ENCODE measurements around the gene RPS3. TPM values are rescaled to one million over a fixed set of nuclear protein-coding genes. Genes with fewer than 3 reads are reported as not detected.

RPS3 gene
- total RNA-seq, 1 experiment from 2014 or later: 6,280 TPM

- Mint-ChIP-seq H3K27me3 (ENCODE audit: insufficient read depth, unreplicated experiment) (no peaks in the 10 kb centered on the region), H3K4me3 (ENCODE audit: unreplicated experiment) (peak overlapping the region; percentile 99), H3K27ac (ENCODE audit: unreplicated experiment) (peak overlapping the region; percentile 98), H3K36me3 (ENCODE audit: insufficient read depth, unreplicated experiment) (peaks cover 14% of the 10 kb centered on the region), H3K4me1 (ENCODE audit: low read depth, unreplicated experiment) (peaks cover 47% of the 10 kb centered on the region), H3K9me3 (ENCODE audit: unreplicated experiment) (no peaks in the 10 kb centered on the region)
- TF ChIP-seq CTCF (IDR thresholded peaks at IDR 0.05; ENCODE audit: insufficient read depth in 1 of 2, low read depth in 1 of 2, low read length in 1 of 2, severe bottlenecking in 1 of 2, unreplicated experiment in 1 of 2): peak; percentile 60 to 82
- peak; percentile 87 to 89 for DNase-seq
- intact Hi-C loops (cut with micrococcal nuclease; ENCODE audit: unreplicated experiment): loop anchor here (1.0 to 2.0 kb wide), 4 partner anchors 9 to 32 kb away; no protein-coding TSS in a partner anchor
- no peaks in the 10 kb centered on the region; the same call in 1 of the 2 replicates for H3K36me3 ChIP-seq (ENCODE audit: control insufficient read depth, insufficient read depth, low read length)
- H3K4me1 ChIP-seq: peaks cover 49% of the 10 kb centered on the region
- H3K4me3 ChIP-seq (ENCODE audit: low read depth, low read length): peak overlapping the region; percentile 56
- H3K9me3 ChIP-seq: no peaks in the 10 kb centered on the region
- ChIA-PET POLR2A (interaction anchor here (0.5 to 1.6 kb wide), 13 partner anchors 9 to 201 kb away, joined by 3 to 16 read pairs (median 7); no protein-coding TSS in a partner anchor), CTCF (interaction anchor here (0.6 to 3.9 kb wide), 14 partner anchors 9 to 104 kb away, joined by 3 to 35 read pairs (median 8); no protein-coding TSS in a partner anchor)
- no peaks in the 10 kb centered on the region for H3K27me3 ChIP-seq (replicated peaks; ENCODE audit: control insufficient read depth, insufficient read depth, low read length)
- no TSS peak for BruUV-seq (replicated peaks)
Observed at GRCh38 chr11:75351791-75352587, 47.3 kb upstream of the RPS3 start.

GRCh38 chr11:75352588-75353206, 46.6 kb upstream of the RPS3 start:
- H3K4me3 ChIP-seq (ENCODE audit: low read depth, low read length): peak overlapping the region; percentile 56
- Mint-ChIP-seq H3K4me1 (ENCODE audit: low read depth, unreplicated experiment) (peaks cover 45% of the 10 kb centered on the region), H3K4me3 (ENCODE audit: unreplicated experiment) (peak overlapping the region; percentile 99), H3K36me3 (ENCODE audit: insufficient read depth, unreplicated experiment) (peaks cover 14% of the 10 kb centered on the region), H3K9me3 (ENCODE audit: unreplicated experiment) (no peaks in the 10 kb centered on the region), H3K27me3 (ENCODE audit: insufficient read depth, unreplicated experiment) (no peaks in the 10 kb centered on the region), H3K27ac (ENCODE audit: unreplicated experiment) (peak overlapping the region; percentile 98)
- ChIA-PET POLR2A (interaction anchor here (0.5 to 1.4 kb wide), 12 partner anchors 10 to 200 kb away, joined by 3 to 16 read pairs (median 7); no protein-coding TSS in a partner anchor), CTCF (interaction anchor here (0.6 to 3.9 kb wide), 12 partner anchors 10 to 105 kb away, joined by 3 to 35 read pairs (median 9); no protein-coding TSS in a partner anchor)
- no peaks in the 10 kb centered on the region for H3K27me3 ChIP-seq (replicated peaks; ENCODE audit: control insufficient read depth, insufficient read depth, low read length)
- H3K9me3 ChIP-seq: no peaks in the 10 kb centered on the region
- no peak for TF ChIP-seq CTCF (IDR thresholded peaks at IDR 0.05; ENCODE audit: insufficient read depth in 1 of 2, low read depth in 1 of 2, low read length in 1 of 2, severe bottlenecking in 1 of 2, unreplicated experiment in 1 of 2)
- no peak for DNase-seq
- TSS peak; percentile 59 for BruUV-seq (replicated peaks)
- H3K36me3 ChIP-seq (ENCODE audit: control insufficient read depth, insufficient read depth, low read length): no peaks in the 10 kb centered on the region; the same call in 1 of the 2 replicates
- intact Hi-C loops (cut with micrococcal nuclease; ENCODE audit: unreplicated experiment): loop anchor here (1.0 kb wide), 3 partner anchors 9 to 32 kb away; no protein-coding TSS in a partner anchor
- peaks cover 45% of the 10 kb centered on the region for H3K4me1 ChIP-seq

GRCh38 chr11:75355051-75355450, 44.3 kb upstream of the RPS3 start:
- intact Hi-C loops (cut with micrococcal nuclease; ENCODE audit: unreplicated experiment): no loop called here

More at GRCh38 chr11:75355051-75355450, 44.3 kb upstream of the RPS3 start:
- ChIA-PET POLR2A (no interaction called here), CTCF (no interaction called here)
- H3K4me1 ChIP-seq: peaks cover 28% of the 10 kb centered on the region
- H3K27me3 ChIP-seq (replicated peaks; ENCODE audit: control insufficient read depth, insufficient read depth, low read length): no peaks in the 10 kb centered on the region
- no TSS peak for BruUV-seq (replicated peaks)
- Mint-ChIP-seq H3K4me3 (ENCODE audit: unreplicated experiment) (no peak overlapping the region), H3K9me3 (ENCODE audit: unreplicated experiment) (no peaks in the 10 kb centered on the region), H3K4me1 (ENCODE audit: low read depth, unreplicated experiment) (peaks cover 33% of the 10 kb centered on the region), H3K27ac (ENCODE audit: unreplicated experiment) (no peak overlapping the region), H3K27me3 (ENCODE audit: insufficient read depth, unreplicated experiment) (no peaks in the 10 kb centered on the region), H3K36me3 (ENCODE audit: insufficient read depth, unreplicated experiment) (peaks cover 14% of the 10 kb centered on the region)
- H3K36me3 ChIP-seq (ENCODE audit: control insufficient read depth, insufficient read depth, low read length): no peaks in the 10 kb centered on the region
- TF ChIP-seq CTCF (IDR thresholded peaks at IDR 0.05; ENCODE audit: insufficient read depth in 1 of 2, low read depth in 1 of 2, low read length in 1 of 2, severe bottlenecking in 1 of 2, unreplicated experiment in 1 of 2): no peak
- DNase-seq: no peak
- no peak overlapping the region for H3K4me3 ChIP-seq (ENCODE audit: low read depth, low read length)
- H3K9me3 ChIP-seq: no peaks in the 10 kb centered on the region

Data from Caco-2 (cell line).